Suppressor macrophage (primary cell): ENCODE data around the gene MMP24OS.
A peak's percentile ranks its signal among the peaks of the same experiment; 100 is the strongest.

ENCODE experiments used
- DNase-seq, 4 experiments: peaks; one replicate each; pipeline ENCODE4 v3.0.0-alpha.2; 2020 to 2022

The MMP24OS gene

DNA sequence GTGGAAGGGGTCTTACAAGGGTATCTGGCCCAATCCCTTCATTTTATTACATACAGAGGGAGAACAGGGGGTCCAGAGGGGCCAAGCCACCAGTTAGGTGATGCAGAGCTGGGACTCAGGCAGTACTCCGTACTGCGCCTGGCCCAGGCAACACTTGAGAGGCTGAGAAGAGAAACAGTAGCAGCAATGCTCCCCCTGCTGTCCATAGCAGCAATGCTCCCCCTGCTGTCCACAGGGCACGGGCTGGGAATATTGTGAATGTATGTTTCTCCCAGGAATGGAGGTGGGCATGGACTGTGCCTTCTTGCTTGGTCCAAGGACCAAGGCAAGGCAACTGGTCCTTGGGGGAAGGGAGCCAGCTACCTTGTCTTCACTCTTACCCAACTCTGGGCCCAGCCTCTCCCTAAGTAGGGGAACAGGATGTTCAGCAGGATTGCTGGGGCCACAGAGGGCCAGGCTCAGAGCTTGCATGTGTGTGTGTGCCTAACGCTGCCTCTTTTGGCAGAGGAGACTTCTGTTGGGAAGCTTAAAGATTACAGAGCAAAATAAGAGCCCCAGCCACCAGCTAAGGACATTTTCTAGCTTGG is 29.1 kb upstream of the MMP24OS start:
- peak; percentile 45 to 73 (median 64) for DNase-seq

DNA sequence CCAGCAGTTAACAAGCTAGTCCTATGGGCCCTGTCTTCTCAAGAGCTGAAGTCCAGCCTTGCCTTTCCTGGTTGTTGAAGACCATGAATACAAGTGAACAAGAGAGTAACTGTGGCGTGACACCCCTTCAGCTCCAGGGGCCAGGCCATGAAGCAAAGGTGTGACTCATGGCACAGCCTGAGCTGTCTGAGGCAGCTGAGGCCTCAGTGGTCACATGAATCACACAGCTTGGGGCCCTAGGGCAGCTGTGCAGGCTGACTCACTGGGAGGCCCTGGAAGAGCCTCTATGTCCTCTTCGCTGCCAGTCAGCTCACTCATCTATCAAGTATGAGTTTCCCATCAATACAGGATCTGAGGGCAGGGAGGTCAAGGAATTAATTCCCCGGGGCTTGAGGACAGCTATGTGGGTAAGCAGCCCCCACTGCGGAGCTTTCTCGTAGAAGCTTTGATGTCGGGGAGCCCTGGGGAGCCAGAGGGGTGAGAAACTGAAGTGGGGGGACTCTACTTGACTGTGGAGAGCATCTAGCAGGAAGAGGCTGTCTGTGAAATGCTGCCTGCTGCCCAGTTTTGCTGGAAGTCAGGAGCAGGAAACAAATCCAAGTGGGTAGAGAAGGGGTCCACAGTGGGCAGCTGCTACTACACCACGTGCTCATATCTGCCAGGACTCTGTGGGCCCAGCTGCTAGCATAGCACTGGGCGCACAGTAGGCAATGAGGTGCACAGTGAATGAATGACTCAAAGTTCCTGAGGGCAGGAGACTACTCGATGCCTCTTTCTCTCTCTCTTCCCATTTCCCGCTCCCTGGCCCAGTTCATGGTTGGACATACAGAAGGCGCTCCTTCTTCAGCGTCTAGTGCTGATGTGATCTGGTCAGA is 28.0 kb upstream of the MMP24OS start:
- peak; percentile 86 to 93 (median 88) for DNase-seq

GRCh38 chr20:35304956-35305355 is 27.0 kb upstream of the MMP24OS start:
- no peak for DNase-seq

GRCh38 chr20:35303735-35304491 is 26.0 kb upstream of the MMP24OS start:
- peak; percentile 85 to 90 (median 88) for DNase-seq

DNA sequence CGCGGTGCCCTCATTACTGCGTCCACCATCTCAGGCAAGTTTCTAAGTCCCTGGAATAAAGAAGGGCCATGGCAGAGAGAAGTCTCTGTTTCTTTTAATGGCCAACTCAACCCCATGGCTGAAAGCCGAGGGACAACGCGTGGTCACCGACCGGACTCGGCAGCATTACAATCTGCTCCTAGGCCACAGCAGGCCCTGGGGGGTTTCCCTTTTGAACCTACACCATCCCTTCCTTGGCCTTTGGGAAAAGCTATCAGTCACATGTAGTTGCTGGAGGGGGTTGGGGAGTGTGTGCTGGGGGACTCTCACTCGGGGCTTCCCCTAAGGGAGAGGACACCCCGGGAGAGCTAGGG is 25.4 kb upstream of the MMP24OS start:
- DNase-seq: no peak

DNA sequence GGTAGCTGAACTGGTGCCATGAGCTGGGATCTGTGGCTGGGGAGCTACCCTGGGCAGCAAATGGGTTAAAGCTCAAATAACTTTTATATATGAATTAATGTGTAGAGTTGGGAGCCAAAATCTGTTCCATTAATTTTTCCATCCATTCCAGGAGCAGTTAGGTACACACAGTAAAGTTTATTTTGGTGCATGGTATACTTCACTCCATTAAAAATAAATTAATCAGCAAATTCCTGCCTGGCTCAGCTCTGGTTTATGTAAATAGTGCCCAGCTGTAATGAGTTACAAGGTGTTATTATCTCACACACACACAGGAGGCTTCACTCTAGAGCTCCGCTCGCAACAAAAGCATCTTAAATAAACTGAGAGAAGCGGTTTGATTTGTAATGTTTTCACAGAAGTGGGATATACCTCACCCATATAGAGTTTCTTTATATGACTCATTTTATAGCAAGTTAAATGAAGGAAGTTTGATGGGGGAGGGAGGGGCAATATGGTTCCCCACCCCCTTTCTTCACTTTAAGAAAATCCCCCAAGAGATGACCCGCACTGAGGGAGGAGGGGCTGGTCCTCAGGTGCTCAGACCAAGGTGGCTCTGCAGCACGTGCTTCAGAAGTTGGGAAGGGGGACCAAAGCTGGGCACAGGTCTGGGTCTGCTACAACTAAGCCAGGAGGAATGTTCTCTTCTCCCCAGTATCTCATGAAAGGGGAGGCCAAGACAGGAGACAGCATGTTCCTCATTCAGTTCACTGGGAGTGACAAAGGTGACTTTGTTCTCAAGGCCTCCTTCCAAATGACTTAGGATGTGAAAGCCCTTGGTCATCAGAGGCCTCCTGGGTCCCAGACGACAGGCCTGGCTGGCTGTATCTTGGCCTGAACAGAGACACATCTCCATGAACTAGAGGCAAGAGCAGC is 24.8 kb upstream of the MMP24OS start:
- no peak for DNase-seq

- no peak for DNase-seq
These were observed 23.5 kb upstream of the MMP24OS start for GRCh38 chr20:35301426-35301825.

DNA sequence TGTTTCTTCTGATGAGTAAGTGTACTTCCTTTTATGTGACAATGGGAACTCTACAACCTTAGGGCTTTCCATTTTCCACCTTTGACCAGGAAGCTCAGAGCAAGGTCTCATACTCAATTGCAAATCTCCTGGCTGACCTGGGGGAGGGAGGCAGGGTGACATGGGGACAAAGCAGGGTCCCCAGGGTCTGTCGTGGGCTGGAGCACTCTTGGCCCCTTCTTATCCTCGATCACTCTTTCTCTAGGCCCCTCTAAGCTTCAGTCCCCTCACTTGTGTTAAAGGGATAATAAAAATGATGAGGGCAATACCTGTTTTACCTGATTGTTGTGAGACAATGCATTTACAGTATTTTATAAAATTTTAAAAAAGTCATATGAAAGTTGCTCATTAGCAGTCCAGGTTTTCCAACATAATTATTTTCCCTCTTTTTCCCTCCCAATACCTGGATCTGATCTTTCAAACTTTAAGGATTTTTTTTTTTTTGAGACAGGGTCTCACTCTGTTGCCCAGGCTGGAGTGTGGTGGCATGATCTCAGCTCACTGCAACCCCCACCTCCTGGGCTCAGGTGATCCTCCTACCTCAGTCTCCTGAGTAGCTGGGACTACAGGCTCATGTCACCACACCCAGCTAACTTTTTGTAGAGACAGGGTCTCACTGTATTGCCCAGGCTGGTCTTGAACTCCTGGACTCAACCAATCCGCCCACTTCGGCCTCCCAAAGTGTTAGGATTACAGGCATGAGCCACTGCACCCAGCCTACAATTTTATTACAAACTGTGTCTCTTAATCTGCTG is 22.7 kb upstream of the MMP24OS start:
- no peak for DNase-seq

DNA sequence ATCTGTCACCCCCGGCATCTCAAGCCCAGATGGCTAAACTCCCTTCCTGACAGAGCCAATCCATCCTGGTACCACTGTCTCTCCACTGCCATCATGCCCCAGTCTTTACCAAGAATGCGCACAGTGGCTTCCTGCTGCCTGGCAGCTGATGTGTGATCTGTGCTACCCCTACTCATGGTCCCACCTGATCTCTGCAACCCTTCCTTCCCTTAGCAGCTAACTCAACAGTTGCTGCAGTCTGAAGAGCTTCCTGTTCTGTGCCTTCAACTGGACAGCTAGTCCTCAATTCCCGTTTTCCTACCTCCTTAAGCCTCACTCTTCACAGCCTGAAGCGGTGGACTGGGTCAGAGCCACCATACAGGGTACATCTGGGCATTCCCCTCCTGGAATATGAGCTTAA is 21.9 kb upstream of the MMP24OS start:
- peak in 2 of 4 experiments; percentile 28 for DNase-seq

- no peak for DNase-seq
These were observed 20.3 kb upstream of the MMP24OS start for GRCh38 chr20:35298264-35298663.

- no peak for DNase-seq
These were observed 19.8 kb upstream of the MMP24OS start for GRCh38 chr20:35297740-35298139.

GRCh38 chr20:35297155-35297554 is 19.2 kb upstream of the MMP24OS start:
- peak in 1 of 4 experiments; percentile 30 for DNase-seq

DNA sequence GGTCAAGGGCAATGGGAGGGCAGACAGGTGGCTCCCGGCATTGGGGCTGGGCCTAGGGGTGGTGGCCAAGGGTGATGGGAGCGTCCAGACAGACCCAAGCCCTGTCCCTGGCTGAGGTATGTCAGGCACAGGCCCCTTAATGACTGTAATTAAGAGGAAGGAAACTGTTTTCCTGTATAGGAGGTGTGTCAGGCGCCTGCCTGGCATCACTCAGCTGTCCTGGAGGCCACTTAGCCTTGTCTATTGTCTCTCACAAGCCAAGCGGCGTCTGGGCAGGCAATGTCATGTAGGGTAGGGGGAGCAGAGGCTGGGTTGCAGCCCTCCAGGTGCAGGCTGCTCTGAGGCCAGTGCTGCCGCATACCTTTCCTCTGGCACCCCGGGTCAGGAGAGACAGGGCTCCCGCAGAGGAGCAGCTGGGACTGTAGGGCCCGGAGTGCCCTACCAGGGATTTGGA is 18.2 kb upstream of the MMP24OS start:
- no peak for DNase-seq

DNA sequence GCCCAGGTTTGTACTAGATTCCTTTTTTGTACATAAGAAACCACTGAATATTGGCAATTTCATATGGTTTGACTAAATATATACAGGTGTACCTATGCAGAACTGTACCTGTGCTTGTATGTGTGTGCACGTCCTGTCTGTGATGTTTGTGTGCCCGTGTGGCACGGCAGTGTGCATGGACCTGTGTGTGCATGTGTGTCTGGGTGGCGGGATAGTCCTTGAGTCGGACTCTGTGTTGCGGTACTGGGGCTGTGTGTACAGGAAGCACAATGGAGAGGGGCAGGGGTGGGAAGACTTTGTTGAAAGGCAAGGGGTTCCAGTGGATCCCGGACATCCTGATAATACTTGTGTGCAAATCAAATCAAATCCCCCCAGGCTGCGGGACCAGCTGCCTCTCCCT is 17.8 kb upstream of the MMP24OS start:
- no peak for DNase-seq

GRCh38 chr20:35295058-35295457 is 17.1 kb upstream of the MMP24OS start:
- DNase-seq: no peak

GRCh38 chr20:35294293-35294685 is 16.4 kb upstream of the MMP24OS start:
- no peak for DNase-seq

DNA sequence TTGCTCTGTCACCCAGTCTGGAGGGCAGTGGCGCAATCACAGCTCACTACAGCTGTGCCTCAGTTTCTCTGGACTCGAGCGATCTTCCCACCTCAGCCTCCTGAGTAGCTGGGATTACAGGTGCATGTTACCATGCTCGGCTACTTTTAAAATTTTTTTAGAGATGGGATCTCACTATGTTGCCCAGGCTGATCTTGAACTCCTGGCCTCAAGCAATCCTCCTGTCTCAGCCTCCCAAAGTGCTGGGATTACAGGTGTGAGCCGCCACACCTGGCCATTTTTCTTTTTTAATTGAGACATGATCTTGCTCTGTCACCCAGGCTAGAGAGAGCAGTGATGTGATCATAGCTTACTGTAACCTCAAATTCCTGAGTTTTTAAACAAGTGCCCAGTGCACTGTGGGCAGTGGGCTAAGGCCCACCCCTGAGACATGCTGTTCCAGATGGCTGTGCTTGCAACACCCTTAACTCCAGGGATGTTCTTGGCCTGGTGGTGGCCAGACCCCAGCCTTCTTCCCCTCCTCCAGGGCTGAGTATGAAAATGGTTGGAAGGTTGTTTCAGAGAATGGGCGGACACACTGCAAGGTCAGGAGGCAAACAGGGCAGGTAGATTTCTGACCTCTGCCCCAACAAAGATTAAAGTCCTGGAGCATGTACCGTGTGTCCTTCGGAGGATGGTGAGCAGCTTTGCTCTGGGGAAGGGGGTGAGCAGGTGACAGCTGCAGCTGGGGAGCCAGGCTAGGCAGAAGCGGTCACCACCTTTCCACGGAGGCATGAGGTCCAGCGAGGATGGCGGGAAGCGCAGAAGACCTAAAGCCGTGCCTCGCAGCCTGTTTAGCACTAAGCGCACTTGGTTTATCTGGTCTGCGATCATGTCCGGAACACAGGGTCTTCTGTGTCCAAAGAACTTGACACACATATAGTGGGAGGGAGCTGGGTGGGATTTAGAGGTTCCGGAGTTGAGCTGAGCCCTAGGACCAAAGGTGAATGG is 15.7 kb upstream of the MMP24OS start:
- no peak for DNase-seq

DNA sequence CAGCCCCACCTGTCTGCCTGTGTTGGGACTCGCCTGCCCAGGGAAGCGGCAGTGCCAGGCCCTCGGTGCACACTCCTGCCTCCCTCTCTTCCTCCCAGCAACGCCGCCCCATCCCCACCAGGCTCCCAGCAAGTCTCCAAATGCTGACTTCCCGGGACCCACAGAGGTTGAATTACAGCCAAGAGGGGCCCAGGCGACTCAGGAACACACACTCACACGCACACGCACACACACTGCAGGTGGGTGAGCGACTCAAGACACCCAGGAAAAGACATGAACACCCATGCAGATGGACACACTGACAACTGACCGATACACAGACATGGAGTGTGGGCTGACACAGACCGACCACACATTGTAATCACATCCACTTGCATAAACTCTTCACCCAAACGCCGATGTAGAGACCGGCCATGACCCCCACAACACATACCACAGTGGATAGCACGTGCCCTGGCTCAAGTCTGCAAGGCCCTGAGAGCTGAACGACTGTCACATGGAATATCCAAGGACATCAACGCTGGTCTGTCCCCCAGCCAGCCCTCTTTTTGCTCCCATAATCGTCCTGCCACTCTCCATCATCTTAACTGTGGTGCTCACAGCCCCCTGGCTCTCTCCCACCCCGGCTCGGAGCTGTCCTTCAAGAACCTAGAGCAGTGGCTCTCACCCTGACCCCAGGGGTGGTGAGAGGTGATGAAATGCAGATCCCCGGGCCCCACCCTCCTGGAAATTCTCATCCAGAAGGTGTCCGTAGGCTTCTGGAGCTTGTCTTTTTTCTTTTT is 14.8 kb upstream of the MMP24OS start:
- DNase-seq: no peak
